Gastrocnemius medialis (tissue), 4 donors: ENCODE data around the gene ZNF800.

Experiments
- CTCF ChIP-seq, 5 experiments: fragments of 450-650 bp in 3 of 5; fragments of 200-600 bp in 2 of 5; sonication (generic) in 2 of 5; IDR thresholded peaks in 4 of 5; conservative IDR thresholded peaks in 1 of 5; 1 replicate in 4 of 5; 2 replicates in 1 of 5; pipeline ENCODE4 v1.5.1; 2016 to 2019; ENCODE audit warnings: antibody characterized with exemption in 5 of 5, mild to moderate bottlenecking in 3 of 5, moderate library complexity in 3 of 5
- POLR2A ChIP-seq, 2 donors: fragments of 450-650 bp; IDR thresholded peaks; one replicate each; pipeline ENCODE4 v1.6.1; 2017; ENCODE audit warnings: antibody characterized with exemption in 2 of 2, mild to moderate bottlenecking in 2 of 2, moderate library complexity in 2 of 2

- no peak for TF ChIP-seq POLR2A (IDR thresholded peaks at IDR 0.05)
- TF ChIP-seq CTCF (IDR thresholded peaks at IDR 0.05 in 4 of 5, conservative IDR thresholded peaks at IDR 0.05 in 1 of 5), result no peak
Measured at GRCh38 chr7:127380479-127380878, 12.0 kb downstream of the ZNF800 start.
